GM23338 (cell line): ENCODE data around the gene MAN1A2. TPM values are rescaled to one million over a fixed set of nuclear protein-coding genes. Genes with fewer than 3 reads are reported as not detected.

Source experiments
- ATAC-seq: fragments of 200-7000 bp; cut with Tn5 transposase; 3 replicates; pipeline ENCODE4 v1.9.1; 2020
- DNase-seq: peaks from one replicate; pipeline ENCODE4 v3.0.0-alpha.2; 2015; ENCODE audit warnings: low spot score
- H2AFZ ChIP-seq: fragments of 200-600 bp; sonication (generic); 2 replicates; pipeline ENCODE4 v1.8.0; 2016; ENCODE audit warnings: antibody characterized with exemption, mild to moderate bottlenecking, moderate library complexity
- H3F3A ChIP-seq: fragments of 200-600 bp; sonication (generic); replicated peaks from 2 replicates; pipeline ENCODE4 v1.8.0; 2017; ENCODE audit warnings: antibody characterized with exemption, mixed run types, low read depth
- H3K27ac ChIP-seq: fragments of 200-600 bp; sonication (generic); 2 replicates; pipeline ENCODE4 v1.6.1; 2016; ENCODE audit warnings: low read depth
- H3K27me3 ChIP-seq: fragments of 200-600 bp; sonication (generic); 2 replicates; pipeline ENCODE4 v1.8.0; 2016; ENCODE audit warnings: mild to moderate bottlenecking, mixed run types, moderate library complexity; ENCODE audit not compliant: insufficient read depth
- H3K36me3 ChIP-seq: fragments of 200-600 bp; sonication (generic); 2 replicates; pipeline ENCODE4 v1.8.0; 2016; ENCODE audit warnings: mild to moderate bottlenecking; ENCODE audit not compliant: insufficient read depth
- H3K4me1 ChIP-seq: fragments of 200-600 bp; sonication (generic); 2 replicates; pipeline ENCODE4 v1.8.0; 2016; ENCODE audit warnings: mild to moderate bottlenecking, moderate library complexity; ENCODE audit not compliant: insufficient read depth
- H3K4me2 ChIP-seq: fragments of 200-600 bp; sonication (generic); 2 replicates; pipeline ENCODE4 v1.7.1; 2017; ENCODE audit warnings: mixed run types
- H3K4me3 ChIP-seq: fragments of 200-600 bp; sonication (generic); 2 replicates; pipeline ENCODE4 v1.6.1; 2016; ENCODE audit warnings: mixed run types
- H3K79me2 ChIP-seq: fragments of 200-600 bp; sonication (generic); replicated peaks from 2 replicates; pipeline ENCODE4 v1.8.0; 2017; ENCODE audit warnings: mild to moderate bottlenecking; ENCODE audit not compliant: insufficient read depth
- H3K9me2 ChIP-seq: fragments of 200-600 bp; sonication (generic); 2 replicates; pipeline ENCODE4 v1.8.0; 2017; ENCODE audit not compliant: insufficient read depth
- H4K20me1 ChIP-seq: fragments of 200-600 bp; sonication (generic); replicated peaks from 2 replicates; pipeline ENCODE4 v1.8.0; 2017; ENCODE audit warnings: mild to moderate bottlenecking; ENCODE audit not compliant: insufficient read depth
- H3K27ac Mint-ChIP-seq: 2 replicates; pipeline ENCODE4 v1.8.0; 2020; ENCODE audit warnings: inconsistent platforms, mild to moderate bottlenecking, moderate library complexity, mixed read lengths
- H3K27me3 Mint-ChIP-seq: 3 replicates; pipeline ENCODE4 v1.8.0; 2022; ENCODE audit warnings: low read depth, mild to moderate bottlenecking, moderate library complexity, mixed read lengths, inconsistent platforms; ENCODE audit not compliant: insufficient read depth, poor library complexity
- H3K36me3 Mint-ChIP-seq: 3 replicates; pipeline ENCODE4 v1.8.0; 2021; ENCODE audit warnings: low read depth, mild to moderate bottlenecking, inconsistent platforms, moderate library complexity, mixed read lengths
- H3K4me1 Mint-ChIP-seq: 3 replicates; pipeline ENCODE4 v1.8.0; 2020; ENCODE audit warnings: mild to moderate bottlenecking, inconsistent platforms, mixed read lengths
- H3K4me3 Mint-ChIP-seq: 3 replicates; pipeline ENCODE4 v1.8.0; 2021; ENCODE audit warnings: moderate library complexity, mild to moderate bottlenecking, inconsistent platforms, mixed read lengths
- H3K9me3 Mint-ChIP-seq: 3 replicates; pipeline ENCODE4 v1.8.0; 2020; ENCODE audit warnings: moderate library complexity, mild to moderate bottlenecking, inconsistent platforms, mixed read lengths
- EZH2 ChIP-seq: fragments of 200-600 bp; sonication (generic); IDR thresholded peaks from one replicate; pipeline ENCODE4 v1.8.0; 2017; ENCODE audit warnings: antibody characterized with exemption, mild to moderate bottlenecking, low read depth; ENCODE audit not compliant: unreplicated experiment
- EZH2phosphoT487 ChIP-seq: fragments of 200-600 bp; sonication (generic); IDR thresholded peaks from one replicate; pipeline ENCODE4 v1.8.1; 2018; ENCODE audit warnings: antibody characterized with exemption; ENCODE audit not compliant: unreplicated experiment
- NANOG ChIP-seq: IDR thresholded peaks from 2 replicates; pipeline ENCODE4 v1.6.1; 2016; ENCODE audit warnings: antibody characterized with exemption, borderline replicate concordance
- STAT1 ChIP-seq: IDR thresholded peaks from one replicate; pipeline ENCODE4 v1.6.1; 2016; ENCODE audit warnings: antibody characterized with exemption; ENCODE audit not compliant: unreplicated experiment
- ZNF114 ChIP-seq: fragments of 250-450 bp; sonication (Bioruptor Pico); IDR thresholded peaks from 2 replicates; pipeline ENCODE4 v1.5.0; 2020; ENCODE audit warnings: mild to moderate bottlenecking, moderate library complexity
- ZNF331 ChIP-seq: fragments of 250-450 bp; sonication (Bioruptor Pico); IDR thresholded peaks from 2 replicates; pipeline ENCODE4 v1.5.0; 2020; ENCODE audit warnings: low read depth, mild to moderate bottlenecking, moderate library complexity
- polyA plus RNA-seq: library from polyadenylated mRNA; unstranded; fragments of >200 nt; fragmentation: Nextera tagmentation; extraction: Ambion mirVana; gene quantifications from 2 replicates; pipeline ENCODE4 v1.2.1, GENCODE V29; 2016
- total RNA-seq: library from RNA; depleted of rRNA; stranded (reverse); fragments of >200 nt; shearing (Covaris generic); gene quantifications from 2 replicates; pipeline ENCODE4 v1.2.3, GENCODE V29; 2014
- TF ChIP-seq, protein P1 (sequence below), 2 experiments: fragments of 200-600 bp in 1 of 2; sonication (generic) in 1 of 2; conservative IDR thresholded peaks; 2 replicates each; pipeline versions ENCODE4 v1.5.1 to v1.6.1; 2016 to 2017; ENCODE audit warnings: antibody characterized with exemption in 2 of 2, low read depth in 2 of 2, mild to moderate bottlenecking in 2 of 2, moderate library complexity in 1 of 2
- TF ChIP-seq, protein P2 (sequence below): IDR thresholded peaks from one replicate; pipeline ENCODE4 v1.6.1; 2018; ENCODE audit warnings: antibody characterized with exemption; ENCODE audit not compliant: unreplicated experiment
- TF ChIP-seq, protein P3 (sequence below): IDR thresholded peaks from 2 replicates; pipeline ENCODE4 v1.6.1; 2016; ENCODE audit warnings: antibody characterized with exemption

The MAN1A2 gene
- total and polyA plus RNA-seq, 2 experiments from 2014 or later, result 18.6 to 22.2 TPM

DNA sequence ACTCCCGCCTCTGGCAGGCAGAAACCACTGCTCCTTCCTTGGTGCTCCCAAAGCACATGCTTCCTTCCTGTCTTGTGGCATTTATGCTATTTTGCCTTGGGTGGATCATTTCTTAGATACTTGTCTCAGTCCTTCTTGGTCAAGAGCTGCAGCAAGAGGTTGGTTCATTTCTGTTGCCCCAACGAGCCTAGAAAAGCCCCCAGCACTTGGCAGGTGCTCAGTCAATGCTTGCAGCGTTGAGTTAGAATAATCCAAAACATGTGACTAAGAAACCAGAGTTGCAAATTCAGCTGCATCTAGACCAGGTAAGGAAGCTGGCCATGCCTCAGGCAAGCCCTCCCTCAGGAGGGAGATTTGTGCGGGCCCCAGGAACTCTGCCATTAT, 196.2 kb downstream of the MAN1A2 start:
- no peak overlapping the region for H3K4me3 ChIP-seq
- ATAC-seq (no peak), DNase-seq (no peak)
- peaks cover 4% of the 10 kb centered on the region for H3K27me3 Mint-ChIP-seq
- TF ChIP-seq EZH2phosphoT487, result no peak
- TF ChIP-seq ZNF331, result no peak
- TF ChIP-seq, protein P1, sequence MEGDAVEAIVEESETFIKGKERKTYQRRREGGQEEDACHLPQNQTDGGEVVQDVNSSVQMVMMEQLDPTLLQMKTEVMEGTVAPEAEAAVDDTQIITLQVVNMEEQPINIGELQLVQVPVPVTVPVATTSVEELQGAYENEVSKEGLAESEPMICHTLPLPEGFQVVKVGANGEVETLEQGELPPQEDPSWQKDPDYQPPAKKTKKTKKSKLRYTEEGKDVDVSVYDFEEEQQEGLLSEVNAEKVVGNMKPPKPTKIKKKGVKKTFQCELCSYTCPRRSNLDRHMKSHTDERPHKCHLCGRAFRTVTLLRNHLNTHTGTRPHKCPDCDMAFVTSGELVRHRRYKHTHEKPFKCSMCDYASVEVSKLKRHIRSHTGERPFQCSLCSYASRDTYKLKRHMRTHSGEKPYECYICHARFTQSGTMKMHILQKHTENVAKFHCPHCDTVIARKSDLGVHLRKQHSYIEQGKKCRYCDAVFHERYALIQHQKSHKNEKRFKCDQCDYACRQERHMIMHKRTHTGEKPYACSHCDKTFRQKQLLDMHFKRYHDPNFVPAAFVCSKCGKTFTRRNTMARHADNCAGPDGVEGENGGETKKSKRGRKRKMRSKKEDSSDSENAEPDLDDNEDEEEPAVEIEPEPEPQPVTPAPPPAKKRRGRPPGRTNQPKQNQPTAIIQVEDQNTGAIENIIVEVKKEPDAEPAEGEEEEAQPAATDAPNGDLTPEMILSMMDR (conservative IDR thresholded peaks at IDR 0.05; ENCODE audit: low read depth in 2 of 2), result no peak
- TF ChIP-seq ZNF114 (CRISPR knock-in tag), result no peak
- TF ChIP-seq NANOG, result no peak
- TF ChIP-seq, protein P2, sequence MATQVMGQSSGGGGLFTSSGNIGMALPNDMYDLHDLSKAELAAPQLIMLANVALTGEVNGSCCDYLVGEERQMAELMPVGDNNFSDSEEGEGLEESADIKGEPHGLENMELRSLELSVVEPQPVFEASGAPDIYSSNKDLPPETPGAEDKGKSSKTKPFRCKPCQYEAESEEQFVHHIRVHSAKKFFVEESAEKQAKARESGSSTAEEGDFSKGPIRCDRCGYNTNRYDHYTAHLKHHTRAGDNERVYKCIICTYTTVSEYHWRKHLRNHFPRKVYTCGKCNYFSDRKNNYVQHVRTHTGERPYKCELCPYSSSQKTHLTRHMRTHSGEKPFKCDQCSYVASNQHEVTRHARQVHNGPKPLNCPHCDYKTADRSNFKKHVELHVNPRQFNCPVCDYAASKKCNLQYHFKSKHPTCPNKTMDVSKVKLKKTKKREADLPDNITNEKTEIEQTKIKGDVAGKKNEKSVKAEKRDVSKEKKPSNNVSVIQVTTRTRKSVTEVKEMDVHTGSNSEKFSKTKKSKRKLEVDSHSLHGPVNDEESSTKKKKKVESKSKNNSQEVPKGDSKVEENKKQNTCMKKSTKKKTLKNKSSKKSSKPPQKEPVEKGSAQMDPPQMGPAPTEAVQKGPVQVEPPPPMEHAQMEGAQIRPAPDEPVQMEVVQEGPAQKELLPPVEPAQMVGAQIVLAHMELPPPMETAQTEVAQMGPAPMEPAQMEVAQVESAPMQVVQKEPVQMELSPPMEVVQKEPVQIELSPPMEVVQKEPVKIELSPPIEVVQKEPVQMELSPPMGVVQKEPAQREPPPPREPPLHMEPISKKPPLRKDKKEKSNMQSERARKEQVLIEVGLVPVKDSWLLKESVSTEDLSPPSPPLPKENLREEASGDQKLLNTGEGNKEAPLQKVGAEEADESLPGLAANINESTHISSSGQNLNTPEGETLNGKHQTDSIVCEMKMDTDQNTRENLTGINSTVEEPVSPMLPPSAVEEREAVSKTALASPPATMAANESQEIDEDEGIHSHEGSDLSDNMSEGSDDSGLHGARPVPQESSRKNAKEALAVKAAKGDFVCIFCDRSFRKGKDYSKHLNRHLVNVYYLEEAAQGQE, result no peak
- no peak for TF ChIP-seq STAT1
- no peaks in the 10 kb centered on the region for H3K27me3 ChIP-seq
- H3K9me3 Mint-ChIP-seq, result peaks cover 16% of the 10 kb centered on the region
- H3K4me3 Mint-ChIP-seq, result no peak overlapping the region
- H3K4me2 ChIP-seq, result no peak overlapping the region
- no peaks in the 10 kb centered on the region for H3F3A ChIP-seq
- H3K36me3 Mint-ChIP-seq, result peaks cover 8% of the 10 kb centered on the region; the same call in 2 of the 3 replicates
- no peak overlapping the region for H3K27ac ChIP-seq
- no peaks in the 10 kb centered on the region; the same call in 1 of the 2 replicates for H3K9me2 ChIP-seq
- H3K27ac Mint-ChIP-seq, result no peak overlapping the region
- no peaks in the 10 kb centered on the region for H3K36me3 ChIP-seq
- no peak overlapping the region for H2AFZ ChIP-seq
- no peaks in the 10 kb centered on the region for H3K4me1 ChIP-seq
- no peaks in the 10 kb centered on the region for H3K79me2 ChIP-seq
- no peaks in the 10 kb centered on the region for H4K20me1 ChIP-seq
- peaks cover 2% of the 10 kb centered on the region; the same call in 1 of the 3 replicates for H3K4me1 Mint-ChIP-seq

DNA sequence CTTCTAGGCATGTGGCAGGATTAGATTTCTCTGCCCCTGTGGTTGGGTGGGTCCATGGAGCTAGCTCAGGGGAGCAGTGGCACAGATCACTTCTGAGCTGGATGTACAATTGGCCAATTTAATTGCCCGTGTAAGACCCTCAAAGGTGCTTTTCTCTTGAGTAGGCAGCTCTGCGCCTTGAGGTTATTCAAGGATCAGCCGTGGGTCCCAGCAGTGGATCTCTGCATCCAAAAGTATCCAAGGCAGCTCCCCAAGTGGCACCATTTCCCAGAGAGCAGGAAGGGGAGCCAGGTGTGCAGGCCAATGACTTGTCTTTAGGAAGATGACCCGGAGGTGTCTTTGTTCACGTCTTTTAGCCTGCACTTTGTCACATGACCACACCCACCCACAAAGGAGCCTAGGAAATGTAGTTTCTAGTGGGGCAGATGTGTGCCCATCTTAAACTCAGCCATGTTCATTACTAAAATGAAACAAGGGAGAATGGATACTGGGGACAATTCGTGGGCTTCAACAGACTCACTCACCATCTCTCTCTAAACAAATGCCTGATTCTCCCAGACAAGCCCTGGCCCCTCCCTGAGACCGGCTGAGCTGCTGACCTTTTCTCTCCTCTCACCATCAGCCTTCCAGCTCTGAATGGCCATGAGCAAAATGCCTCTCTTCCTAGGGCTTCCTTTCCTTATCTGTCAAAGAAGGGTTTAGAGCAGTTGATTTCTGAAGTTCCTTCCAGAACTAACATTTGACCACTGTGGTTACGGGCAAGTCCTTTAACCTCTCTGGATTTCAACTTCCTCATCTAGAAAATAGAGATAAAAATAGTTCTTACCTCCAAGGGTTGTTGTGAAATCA, 197.2 kb downstream of the MAN1A2 start:
- no peaks in the 10 kb centered on the region for H3K79me2 ChIP-seq
- ATAC-seq, result no peak
- H3K4me1 ChIP-seq, result no peaks in the 10 kb centered on the region
- H3K9me2 ChIP-seq, result no peaks in the 10 kb centered on the region; the same call in 1 of the 2 replicates
- H2AFZ ChIP-seq, result 0 out of 2 replicates have a peak overlapping the region, but pooled peaks have one; percentile 14
- H3K27me3 ChIP-seq, result no peaks in the 10 kb centered on the region
- Mint-ChIP-seq H3K27me3 (peaks cover 4% of the 10 kb centered on the region), H3K36me3 (peaks cover 4% of the 10 kb centered on the region; the same call in 1 of the 3 replicates), H3K27ac (no peak overlapping the region), H3K4me1 (peaks cover 2% of the 10 kb centered on the region; the same call in 1 of the 3 replicates), H3K9me3 (peaks cover 7% of the 10 kb centered on the region), H3K4me3 (no peak overlapping the region)
- H3K36me3 ChIP-seq, result no peaks in the 10 kb centered on the region
- no peaks in the 10 kb centered on the region for H3F3A ChIP-seq
- no peak overlapping the region for H3K27ac ChIP-seq
- DNase-seq, result no peak
- no peak overlapping the region for H3K4me2 ChIP-seq
- no peak overlapping the region for H3K4me3 ChIP-seq
- no peaks in the 10 kb centered on the region for H4K20me1 ChIP-seq
- TF ChIP-seq EZH2 (no peak), ZNF331 (no peak)
- TF ChIP-seq, protein P2, result no peak
- TF ChIP-seq, protein P1 (conservative IDR thresholded peaks at IDR 0.05; ENCODE audit: low read depth in 2 of 2), result no peak
- TF ChIP-seq, protein P3, sequence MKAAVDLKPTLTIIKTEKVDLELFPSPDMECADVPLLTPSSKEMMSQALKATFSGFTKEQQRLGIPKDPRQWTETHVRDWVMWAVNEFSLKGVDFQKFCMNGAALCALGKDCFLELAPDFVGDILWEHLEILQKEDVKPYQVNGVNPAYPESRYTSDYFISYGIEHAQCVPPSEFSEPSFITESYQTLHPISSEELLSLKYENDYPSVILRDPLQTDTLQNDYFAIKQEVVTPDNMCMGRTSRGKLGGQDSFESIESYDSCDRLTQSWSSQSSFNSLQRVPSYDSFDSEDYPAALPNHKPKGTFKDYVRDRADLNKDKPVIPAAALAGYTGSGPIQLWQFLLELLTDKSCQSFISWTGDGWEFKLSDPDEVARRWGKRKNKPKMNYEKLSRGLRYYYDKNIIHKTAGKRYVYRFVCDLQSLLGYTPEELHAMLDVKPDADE, result no peak
